Hematopoietic multipotent progenitor cell (in vitro differentiated cells): ENCODE results near the gene PCLAF. TPM values are rescaled to one million over a fixed set of nuclear protein-coding genes. Genes with fewer than 3 reads are reported as not detected.
"Not testable (repeated sequence)": the region's sequence is repeated elsewhere in the genome, so short reads cannot be mapped to it uniquely, and the experiment has no call there.

Experiments used
- DNase-seq, 3 donors: peaks; one replicate each; pipeline ENCODE4 v3.0.0-alpha.2; 2011 to 2015; ENCODE audit warnings: low read depth in 2 of 3, low spot score in 2 of 3
- total RNA-seq: library from RNA; depleted of rRNA; stranded (reverse); fragments of >200 nt; gene quantifications from one replicate; pipeline ENCODE4 v1.2.3, GENCODE V29; 2012

The PCLAF gene, protein sequence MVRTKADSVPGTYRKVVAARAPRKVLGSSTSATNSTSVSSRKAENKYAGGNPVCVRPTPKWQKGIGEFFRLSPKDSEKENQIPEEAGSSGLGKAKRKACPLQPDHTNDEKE
- total RNA-seq: 8.1 TPM

DNA sequence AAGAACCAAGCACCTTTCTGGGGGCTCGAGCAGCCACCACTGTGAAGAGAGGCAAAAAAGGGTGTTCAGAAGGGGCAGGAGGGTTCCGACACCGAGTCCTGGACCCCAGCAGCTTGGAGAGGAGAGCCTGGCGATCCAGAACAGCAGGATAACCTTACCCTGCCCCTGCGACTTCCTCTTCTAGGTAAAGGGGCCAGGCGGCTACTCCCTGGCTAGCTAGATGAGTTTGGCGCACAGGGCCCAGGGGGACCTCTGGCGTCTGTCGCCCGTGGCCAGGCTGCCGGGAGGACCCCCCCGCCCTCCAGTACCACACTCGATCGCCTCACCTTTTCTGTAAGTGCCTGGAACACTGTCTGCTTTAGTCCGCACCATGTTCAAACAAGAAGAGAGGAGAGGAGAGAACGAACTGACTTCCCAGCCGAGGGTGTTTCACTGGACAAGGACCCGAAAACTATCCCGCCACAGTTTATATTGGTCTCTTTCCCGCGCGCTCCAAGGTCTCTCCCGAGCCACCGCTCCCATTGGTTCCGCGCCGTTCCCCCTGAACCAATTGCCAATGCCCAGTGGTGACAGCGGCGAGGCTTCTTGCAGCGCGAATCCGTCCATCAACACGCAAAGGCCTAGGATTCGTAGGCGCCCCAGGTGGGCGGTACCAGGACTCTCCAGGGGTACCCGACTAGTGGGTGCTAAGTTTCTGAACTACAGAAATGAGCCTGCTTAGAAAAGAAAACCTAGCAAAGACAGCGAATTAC lies at the start of gene PCLAF:
TSS of gene PCLAF (minus strand) at position 442 of the 752 bp plus-strand sequence. CDS start at position 372, 70 bp downstream.
- DNase-seq: peak; percentile 66 to 98 (median 94)

DNA sequence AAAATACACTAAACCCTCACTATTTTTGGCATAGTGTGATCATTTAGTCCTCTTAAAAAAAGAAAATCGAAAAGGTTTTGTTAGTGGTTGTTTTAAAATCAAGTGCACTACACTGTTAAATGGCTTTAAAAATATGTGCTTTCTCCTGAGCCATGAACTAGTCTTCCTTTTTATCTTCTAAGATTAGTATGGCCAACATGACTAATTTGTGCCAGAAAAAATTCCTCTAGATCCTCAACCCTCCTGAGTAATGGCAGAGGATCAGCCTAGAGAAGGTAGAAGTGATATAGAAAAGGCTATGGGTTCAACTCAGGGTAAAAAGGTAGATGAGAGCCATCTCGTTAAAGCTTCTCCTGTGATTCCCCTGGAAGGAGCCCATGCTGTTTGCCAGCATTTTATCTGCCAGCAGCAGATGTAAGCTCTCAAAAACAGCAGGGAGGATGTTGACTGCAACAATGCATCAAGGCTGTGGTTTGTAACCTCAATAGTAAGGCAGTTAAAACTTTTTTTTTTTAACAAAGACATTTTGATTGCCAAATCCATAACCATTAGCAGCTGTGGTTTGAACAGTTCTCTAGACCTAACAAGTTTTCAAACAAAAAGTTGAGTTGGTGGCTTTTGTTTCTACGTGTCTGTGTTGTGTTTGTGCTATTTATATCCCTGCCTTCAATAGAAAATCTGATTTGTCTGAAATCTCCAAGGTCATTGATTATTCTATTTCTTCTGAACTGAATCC lies 48.9 kb upstream of the PCLAF start:
- DNase-seq: peak; percentile 30 to 96 (median 88)

DNA sequence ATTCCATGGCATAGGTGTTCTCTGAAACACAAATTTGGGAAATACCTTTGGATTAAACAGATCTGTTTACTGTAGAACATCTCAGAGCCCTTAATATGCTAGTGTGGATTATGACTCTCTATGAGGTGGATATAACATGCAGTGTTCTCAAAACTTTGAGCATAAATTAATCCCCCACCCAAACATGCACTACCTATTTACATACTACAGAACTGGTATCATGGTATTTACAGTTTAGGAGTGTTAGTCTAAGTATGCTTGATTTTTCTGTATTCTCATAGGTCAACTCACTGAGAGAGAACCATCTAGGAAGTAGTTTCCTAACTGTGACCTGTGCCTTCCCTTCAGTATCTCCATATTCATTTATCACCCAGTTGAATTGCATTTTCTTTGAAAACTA lies 48.2 kb upstream of the PCLAF start:
- DNase-seq: peak in 1 of 3 donors; percentile 2

DNA sequence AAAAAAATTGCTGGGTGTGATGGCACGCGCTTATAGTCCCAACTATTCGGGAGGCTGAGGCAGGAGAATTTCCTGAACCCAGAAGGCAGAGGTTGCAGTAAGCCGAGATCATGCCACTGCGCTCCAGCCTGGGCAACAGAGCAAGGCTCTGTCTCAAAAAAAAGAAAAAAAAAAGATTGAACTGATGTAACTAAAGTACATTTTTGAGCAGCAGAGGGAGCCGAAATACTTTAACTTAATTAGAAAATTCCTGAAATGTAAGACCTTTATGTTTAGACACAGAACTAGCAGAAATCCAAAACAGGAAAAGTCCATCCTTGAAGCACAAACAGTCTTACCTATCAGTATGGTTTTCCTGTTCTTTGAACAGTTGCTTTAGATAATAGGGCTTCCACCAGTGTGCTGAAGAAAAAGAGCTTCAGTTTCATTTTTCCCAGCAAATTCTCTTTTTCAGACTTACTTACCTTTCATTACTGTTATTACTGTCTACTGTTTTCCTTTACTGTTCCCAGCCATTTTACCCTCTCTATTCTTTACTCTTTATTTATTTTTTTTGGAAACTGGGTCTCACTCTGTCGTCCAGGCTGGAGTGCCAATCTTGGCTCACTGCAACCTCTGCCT lies 45.7 kb upstream of the PCLAF start:
- peak in 1 of 3 donors; percentile 38 for DNase-seq

DNA sequence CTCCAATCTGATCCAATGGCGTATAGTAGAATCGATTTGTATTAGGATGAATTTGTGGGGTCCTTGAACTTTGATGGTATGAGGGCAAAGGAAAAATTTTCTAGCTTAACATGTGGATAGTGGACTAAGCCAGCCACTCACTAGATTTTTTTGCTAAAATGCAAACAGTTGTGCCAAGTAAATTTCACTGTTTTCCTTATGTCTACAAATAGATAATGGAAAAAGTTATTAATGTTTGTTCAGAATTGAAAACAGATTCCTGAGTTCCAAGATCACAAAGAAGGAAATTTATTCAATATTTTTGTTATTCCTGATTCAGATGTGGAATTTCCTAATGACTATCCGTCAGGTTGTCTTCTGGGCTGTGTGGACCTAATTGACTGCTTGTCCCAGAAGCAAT lies 44.0 kb upstream of the PCLAF start:
- DNase-seq: no peak

DNA sequence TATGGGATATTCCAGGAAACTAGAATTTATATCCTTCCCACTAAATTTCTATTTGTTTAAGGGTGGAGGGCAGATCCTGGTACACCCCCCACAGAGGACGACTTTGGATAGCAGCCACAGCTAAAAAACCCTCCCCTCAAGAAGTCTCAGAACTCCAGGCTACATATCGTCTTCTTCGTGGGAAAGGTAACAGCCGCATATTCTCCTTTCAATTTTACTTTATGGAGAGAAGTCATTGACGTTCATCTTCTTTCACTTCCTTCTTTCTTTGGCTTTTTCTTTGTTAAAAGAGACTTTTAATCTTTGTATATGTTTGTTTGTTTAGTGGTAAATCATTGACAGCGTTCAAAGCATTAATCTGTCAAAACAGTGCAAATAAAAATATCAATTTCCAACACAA lies 42.7 kb upstream of the PCLAF start:
- no peak for DNase-seq

DNA sequence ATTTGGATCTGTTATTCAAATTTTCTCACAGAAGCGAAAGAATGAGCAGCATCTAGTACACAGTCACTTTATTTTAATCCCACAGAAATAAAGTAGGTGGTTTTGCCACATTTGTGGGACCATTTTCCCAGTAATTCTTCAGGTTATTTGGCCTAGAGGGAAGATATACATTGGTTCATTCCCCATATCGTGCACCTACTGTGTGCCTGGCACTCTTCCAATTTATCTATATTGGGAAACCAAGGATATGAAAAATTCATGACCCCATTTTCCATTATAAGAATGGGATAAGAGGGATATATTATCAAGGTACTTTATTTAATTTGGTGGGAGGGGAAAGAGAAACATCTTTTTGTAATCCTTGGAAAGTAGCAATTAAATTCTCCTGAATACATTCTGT lies 41.5 kb upstream of the PCLAF start:
- DNase-seq: no peak

DNA sequence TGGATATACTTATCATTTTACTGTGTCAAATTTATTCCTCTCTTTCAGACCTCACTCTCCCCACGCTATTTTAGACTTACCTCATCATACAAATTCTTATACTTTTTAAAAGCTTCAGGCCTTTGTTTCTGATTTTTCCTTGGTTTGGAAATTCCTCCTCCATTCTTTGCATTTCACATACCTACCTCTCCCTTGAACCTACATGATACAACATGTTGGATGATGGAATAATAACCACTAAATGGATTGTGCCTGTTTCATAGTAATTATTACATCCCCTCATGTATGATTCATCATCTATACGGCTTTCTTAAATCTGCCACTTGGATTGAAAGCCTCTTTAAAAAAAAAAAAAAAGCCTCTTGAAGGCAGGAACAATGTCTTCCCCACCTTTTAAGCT lies 31.0 kb upstream of the PCLAF start:
- no peak for DNase-seq

DNA sequence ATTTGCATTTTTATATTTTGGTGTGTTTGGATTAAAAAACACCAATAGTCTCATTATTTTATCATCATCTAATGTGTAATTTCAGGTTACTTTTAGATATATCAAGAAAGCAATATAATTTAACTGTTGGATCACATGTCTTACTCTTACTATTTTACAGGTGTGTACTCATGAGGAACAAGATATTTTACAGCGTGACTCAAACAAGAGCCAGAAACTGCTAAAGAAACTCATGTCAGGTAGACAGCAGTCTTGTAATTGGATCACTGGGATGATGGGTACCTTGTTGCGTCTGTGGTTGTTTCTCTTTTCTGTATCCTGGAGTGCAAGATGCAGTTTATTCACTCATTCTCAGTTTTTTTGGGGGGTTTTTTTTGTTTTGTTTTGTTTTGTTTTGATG lies 19.3 kb upstream of the PCLAF start:
- DNase-seq: no peak

DNA sequence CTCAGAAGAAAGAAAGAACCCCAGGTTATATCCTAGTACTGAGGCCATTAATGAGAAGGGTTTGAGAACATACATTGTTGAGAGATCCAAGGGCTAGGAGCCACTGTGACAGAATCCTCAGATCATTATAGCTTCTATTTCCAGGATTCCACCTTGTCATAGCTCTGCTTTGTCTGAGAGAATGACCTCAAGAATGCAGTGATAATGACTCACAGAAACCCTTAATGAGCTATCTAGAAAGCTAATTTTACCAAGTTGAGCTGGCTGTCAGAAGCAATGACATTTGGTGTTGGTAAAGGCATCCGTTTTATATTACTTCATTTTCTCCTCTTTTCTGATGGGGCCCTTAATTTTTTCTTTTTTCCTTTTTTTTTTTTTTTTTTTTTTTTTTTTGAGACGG lies 17.3 kb upstream of the PCLAF start:
- DNase-seq: no peak

DNA sequence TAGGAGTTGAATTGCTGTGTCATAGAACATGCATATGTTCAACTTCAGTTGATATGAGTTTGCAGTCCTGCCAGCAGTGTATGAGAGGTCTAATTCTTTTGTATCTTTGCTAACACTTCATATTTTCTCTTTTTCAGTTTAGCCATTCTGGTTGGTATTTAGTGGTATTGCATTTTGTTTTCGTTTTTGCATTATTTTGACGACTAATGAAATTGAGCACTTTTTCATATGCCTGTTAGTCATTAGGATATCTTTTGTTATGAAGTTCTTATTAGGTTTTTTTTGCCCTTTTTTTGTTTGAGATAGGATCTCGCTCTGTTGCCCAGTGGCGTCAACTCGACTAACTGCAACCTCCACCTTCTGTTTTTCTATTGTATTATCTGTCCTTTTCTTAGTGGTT lies 15.5 kb upstream of the PCLAF start:
- DNase-seq: no peak

DNA sequence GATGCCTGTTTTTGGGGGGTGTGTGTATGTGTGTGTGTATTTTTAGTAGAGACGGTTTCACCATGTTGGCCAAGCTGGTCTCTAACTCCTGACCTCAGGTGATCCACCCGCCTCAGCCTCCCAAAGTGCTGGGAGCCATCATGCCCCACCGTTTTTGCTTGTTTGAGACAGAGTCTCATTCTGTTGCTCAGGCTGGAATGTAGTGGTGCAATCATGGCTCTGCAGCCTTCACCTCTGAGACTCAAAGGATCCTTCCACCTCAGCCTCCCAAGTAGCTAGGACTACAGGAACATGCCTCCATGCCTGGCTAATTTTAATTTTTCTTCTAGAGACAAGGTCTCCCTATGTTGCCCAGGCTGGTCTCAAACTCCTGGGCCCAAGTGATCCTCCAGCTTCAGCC lies 11.2 kb upstream of the PCLAF start:
- not testable (repeated sequence) for DNase-seq

DNA sequence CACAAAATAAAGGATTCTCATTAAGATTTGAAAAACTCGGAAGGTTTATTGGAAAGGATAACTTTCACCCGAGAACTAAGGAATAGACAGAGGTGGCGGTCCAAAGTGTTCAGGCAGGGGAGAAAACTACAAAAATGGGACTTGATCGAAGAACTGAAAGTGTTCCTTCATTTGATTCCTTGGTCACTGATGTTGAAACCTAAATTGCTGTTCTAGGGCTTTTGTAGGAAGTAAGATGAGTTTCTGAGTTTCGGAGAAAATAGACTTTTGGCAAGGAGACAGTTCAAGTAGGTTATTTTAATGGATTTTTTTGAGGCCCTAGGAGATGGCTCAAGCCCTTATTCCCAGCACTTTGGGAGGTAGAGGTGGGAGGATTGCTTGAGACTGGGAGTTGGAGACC lies 7.8 kb upstream of the PCLAF start:
- DNase-seq: no peak

DNA sequence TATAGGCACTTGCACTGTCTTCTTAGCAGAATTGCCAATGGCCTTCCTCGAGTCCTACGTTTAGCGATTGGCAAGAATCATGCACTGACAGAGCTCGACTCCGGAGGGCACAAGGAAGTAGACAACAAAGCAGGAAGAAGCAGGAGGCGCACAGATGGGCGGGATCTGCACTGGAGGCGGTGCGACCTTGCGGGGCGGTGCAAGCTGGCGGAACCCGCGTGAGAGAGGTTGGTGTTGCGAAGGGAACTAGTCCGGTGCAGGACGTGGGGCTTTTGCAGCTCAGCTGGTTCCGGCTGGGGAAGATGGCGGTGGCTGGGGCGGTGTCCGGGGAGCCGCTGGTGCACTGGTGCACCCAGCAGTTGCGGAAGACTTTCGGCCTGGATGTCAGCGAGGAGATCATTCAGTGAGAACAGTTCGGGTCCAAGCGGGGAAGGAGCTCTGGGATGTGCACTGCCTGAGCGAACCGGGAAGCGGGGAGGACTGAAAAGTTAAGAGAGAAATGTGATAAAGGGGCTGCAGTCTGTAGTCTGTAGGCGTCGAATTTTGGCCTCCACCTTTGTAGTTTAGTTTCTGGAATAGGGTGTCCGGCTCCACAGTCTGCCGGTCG lies 6.4 kb upstream of the PCLAF start, which contains the start of gene TRIP4:
TSS of gene TRIP4 (plus strand) at position 275 of the 607 bp plus-strand sequence. CDS start at position 303, 28 bp downstream.
- DNase-seq: peak; percentile 84 to 98 (median 96)

DNA sequence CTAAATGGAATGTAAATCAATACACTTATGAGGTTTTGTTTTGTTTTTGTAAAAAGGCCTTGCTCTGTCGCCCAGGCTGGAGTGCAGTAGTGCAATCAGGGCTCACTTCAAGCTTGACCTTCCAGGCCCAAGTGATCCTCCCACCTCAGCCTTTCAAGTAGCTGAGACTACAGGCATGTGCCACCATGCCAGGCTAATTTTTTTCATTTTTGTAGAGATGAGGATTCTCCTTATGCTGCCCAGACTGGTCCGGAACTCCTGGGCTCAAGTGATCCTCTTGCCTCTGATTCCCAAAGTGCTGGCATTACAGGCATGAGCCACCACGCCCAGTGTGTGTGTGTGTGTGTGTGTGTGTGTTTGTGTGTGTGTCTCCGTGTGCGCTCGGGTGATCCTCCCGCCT lies 5.0 kb upstream of the PCLAF start:
- DNase-seq: no peak

DNA sequence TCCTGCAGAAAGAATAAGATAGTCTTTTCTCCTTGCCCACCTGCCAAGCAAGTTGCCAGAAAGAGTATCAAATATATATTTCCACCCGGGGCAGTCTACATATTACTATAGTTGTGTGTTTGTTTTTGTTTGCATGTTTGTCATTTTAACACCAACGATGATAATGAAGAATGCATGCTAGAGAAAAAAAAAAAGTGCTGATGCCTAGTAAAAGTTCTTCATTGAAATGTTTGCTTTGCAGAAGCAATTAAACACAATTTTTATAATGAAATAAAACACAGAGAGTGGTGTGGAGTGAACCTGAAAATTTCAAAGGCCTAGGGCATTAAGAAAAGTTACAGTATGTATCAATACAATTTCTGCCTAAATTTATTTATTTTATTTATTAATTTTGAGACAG lies 2.5 kb upstream of the PCLAF start:
- no peak for DNase-seq

DNA sequence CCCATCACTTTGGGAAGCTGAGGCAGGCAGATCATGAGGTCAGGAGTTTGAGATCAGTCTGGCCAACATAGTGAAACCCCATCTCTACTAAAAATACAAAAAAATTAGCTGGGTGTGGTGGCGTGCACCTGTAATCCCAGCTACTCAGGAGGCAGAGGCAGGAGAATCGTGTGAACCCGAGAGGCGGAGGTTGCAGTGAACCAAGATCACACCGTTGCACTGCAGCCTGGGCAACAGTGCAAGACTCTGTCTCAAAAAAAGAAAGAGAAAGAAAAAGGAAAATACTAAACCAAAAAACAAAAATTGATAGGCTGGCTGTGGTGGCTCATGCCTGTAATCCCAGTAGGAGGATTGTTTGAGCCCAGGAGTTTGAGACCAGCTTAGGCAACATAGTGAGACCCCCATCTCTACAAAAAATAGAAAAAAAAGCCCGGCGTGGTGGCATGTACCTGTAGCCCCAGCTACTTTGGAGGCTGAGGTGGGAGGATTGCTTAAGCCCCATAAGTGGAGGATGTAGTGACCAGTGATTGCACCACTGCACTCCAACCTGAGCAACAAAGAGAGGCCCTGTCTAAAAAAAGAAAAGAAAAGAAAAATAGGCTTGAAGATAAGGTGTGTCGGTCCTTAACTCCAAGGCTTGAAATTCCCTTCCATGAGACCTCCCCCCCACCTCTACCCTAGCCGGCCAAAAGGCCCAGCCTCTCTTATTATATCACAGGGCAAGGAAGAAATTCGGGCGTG lies 941 bp downstream of the PCLAF start:
- not testable (repeated sequence) for DNase-seq

DNA sequence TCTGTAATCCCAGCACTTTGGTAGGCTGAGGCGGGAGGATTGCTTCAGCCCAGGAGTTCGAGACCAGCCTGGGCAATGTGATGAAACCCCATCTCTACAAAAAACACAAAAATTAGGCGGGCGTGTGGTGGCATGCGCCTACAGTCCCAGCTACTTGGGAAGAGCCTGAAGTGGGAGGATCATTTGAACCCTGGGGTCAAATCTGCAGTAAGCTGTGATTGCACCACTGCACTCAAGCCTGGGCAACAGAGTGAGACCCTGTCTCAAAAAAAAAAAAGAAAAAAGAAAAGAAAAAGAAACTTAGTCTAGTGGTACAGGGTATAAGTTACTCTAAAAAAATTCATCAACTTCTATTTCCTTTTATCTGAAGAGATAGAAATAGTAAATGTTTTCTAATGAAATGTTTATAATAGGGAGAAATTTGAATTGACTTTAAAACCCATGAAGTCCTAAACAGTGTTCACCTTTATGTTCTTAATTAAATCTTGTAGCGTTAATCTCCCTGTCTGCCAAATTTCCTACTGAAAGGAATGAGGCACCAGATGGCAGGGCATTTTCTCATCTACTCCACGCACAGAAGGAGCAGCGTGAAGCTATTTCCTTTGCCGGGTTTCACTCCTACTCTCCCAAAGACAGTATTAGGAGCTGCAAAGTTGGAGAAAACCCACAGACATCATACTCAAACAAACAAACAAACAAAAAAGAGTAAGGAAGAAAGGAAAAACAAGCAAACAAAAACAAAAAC lies 1.9 kb downstream of the PCLAF start:
- no peak for DNase-seq

DNA sequence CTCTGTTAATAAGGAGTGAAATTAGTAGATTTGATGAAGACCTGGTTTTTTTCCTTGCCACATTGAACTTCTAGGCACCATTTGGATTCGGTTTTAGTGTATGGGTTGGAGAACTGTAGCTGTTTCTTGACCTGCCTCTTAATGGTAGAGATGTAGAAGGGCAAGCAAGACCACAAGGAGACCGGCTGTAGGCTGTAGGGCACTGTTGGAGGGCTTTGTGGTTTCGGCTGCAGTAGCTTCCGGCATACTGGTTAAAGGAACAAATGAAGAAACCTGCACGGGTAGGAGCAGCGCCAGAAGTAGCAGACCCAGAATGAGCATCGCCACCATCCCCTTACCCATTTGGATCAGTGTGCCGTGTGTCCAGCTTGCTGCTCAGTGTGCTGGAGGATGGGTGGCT lies 7.9 kb downstream of the PCLAF start:
- no peak for DNase-seq

DNA sequence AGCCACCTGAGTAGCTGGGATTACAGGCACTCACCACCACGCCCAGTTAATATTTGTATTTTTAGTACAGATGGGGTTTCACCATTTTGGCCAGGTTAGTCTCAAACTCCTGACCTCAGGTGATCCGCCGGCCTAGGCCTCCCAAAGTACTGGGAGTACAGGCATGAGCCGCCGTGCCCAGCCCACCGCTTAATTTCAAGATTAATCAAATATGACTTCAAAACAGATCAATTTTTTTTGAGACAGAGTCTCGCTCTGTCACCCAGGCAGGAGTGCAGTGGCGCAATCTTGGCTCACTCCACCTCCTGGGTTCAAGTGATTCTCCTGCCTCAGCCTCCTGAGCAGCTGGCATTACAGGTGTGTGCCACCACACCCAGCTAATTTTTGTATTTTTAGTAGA lies 9.9 kb downstream of the PCLAF start:
- not testable (repeated sequence) for DNase-seq
